ENCODE measurements around the gene CYSRT1.
"Not testable (repeated sequence)": the region's sequence is repeated elsewhere in the genome, so short reads cannot be mapped to it uniquely, and the experiment has no call there.

The CYSRT1 gene

DNA sequence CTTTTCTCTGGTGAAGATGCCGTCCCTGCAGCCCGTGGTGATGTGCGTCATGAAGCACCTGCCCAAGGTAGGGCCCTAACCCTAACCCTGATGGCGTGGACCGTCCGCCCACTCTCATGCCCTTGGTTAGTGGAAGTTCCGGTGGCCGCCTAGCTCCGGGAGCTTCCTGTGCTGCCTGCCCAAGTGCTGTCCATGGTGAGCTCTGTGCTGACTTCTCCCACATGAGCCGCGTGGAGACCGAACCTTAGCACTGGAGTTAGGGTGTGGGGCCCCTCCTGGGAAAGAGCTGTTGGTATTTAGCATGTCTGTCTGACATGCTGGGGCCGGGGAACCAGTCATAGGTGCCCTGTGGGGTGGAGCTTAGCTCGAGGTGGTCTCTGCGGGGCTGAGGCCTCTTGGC, 31.4 kb downstream of the CYSRT1 start:
- CTCF ChIA-PET = interaction anchor here (0.8 to 1.1 kb wide), 2 partner anchors 16 to 227 kb away, joined by 3 read pairs; no protein-coding TSS in a partner anchor
- DNase-seq (ENCODE audit: extremely low spot score) = no peak
- TF ChIP-seq ARNT (IDR thresholded peaks at IDR 0.05) = no peak
- TF ChIP-seq, protein P1, sequence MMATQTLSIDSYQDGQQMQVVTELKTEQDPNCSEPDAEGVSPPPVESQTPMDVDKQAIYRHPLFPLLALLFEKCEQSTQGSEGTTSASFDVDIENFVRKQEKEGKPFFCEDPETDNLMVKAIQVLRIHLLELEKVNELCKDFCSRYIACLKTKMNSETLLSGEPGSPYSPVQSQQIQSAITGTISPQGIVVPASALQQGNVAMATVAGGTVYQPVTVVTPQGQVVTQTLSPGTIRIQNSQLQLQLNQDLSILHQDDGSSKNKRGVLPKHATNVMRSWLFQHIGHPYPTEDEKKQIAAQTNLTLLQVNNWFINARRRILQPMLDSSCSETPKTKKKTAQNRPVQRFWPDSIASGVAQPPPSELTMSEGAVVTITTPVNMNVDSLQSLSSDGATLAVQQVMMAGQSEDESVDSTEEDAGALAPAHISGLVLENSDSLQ (IDR thresholded peaks at IDR 0.05) = no peak
- no peak for TF ChIP-seq SUZ12 (IDR thresholded peaks at IDR 0.05)
- POLR2A ChIA-PET = interaction anchor here (0.7 to 8.8 kb wide), 5 partner anchors 14 to 167 kb away, joined by 3 to 90 read pairs (median 4); partner anchors contain the start of genes NOXA1 and TUBB4B

- CTCF ChIA-PET = interaction anchor here (0.8 to 1.1 kb wide), 2 partner anchors 17 to 227 kb away, joined by 3 read pairs; no protein-coding TSS in a partner anchor
Observed at GRCh38 chr9:137256856-137257255, 31.9 kb downstream of the CYSRT1 start.

DNA sequence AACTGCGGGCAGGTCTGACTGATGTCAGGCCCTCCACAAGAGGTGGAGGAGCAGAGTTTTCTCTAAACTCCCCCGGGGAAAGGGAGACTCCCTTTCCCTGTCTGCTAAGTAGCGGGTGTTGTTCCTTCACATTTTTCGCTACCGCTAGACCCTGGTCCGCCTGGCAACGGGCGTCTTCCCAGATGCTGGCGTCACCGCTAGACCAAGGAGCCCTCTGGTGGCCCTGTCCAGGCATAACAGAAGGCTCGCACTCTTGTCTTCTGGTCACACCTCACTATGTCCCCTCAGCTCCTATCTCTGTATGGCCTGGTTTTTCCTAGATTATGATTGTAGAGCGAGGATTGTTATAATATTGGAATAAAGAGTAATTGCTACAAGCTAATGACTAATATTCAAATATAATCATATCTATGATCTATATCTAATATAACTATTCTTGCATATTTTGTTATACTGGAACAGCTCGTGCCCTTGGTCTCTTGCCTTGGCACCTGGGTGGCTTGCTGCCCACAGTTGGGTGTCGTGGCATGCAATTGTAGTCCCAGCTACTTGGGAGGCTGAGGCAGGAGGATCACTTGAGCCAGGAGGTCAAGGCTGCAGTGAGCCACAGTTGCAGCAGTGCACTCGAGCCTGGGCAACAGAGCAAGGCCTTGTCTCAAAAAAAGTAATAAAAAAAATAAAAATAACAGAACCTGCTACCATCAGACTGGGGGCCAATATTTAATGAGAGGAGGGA, 37.4 kb downstream of the CYSRT1 start:
- CTCF ChIA-PET = interaction anchor here (0.6 to 1.0 kb wide), 2 partner anchors 11 to 23 kb away, joined by 3 read pairs; partner anchors contain the start of gene STPG3
- POLR2A ChIA-PET = interaction anchor here (1.4 kb wide), 1 partner anchor 22 kb away, joined by 11 read pairs; the partner anchor contains the start of gene TUBB4B
- DNase-seq (ENCODE audit: extremely low spot score) = not testable (repeated sequence)

More at GRCh38 chr9:137256856-137257255, 31.9 kb downstream of the CYSRT1 start:
- no peak for TF ChIP-seq ZNF384 (IDR thresholded peaks at IDR 0.05)
- TF ChIP-seq CTBP1 (IDR thresholded peaks at IDR 0.05; ENCODE audit: borderline replicate concordance) = no peak
- no peak for TF ChIP-seq HDGF (IDR thresholded peaks at IDR 0.05; ENCODE audit: borderline replicate concordance)
- TF ChIP-seq NFRKB (IDR thresholded peaks at IDR 0.05) = no peak
- TF ChIP-seq LEF1 (IDR thresholded peaks at IDR 0.05; ENCODE audit: borderline replicate concordance) = no peak
- no peak for TF ChIP-seq TARDBP (IDR thresholded peaks at IDR 0.05)
- POLR2A ChIA-PET = interaction anchor here (1.1 to 8.8 kb wide), 3 partner anchors 15 to 27 kb away, joined by 4 to 90 read pairs (median 4); partner anchors contain the start of gene TUBB4B
- DNase-seq (ENCODE audit: extremely low spot score) = no peak

- no peak for TF ChIP-seq ARNT (IDR thresholded peaks at IDR 0.05)
- no peak for TF ChIP-seq ELF4 (IDR thresholded peaks at IDR 0.05)
- no peak for TF ChIP-seq FOXM1 (IDR thresholded peaks at IDR 0.05; ENCODE audit: borderline replicate concordance)
- TF ChIP-seq NFRKB (IDR thresholded peaks at IDR 0.05) = no peak
- TF ChIP-seq SP1 (IDR thresholded peaks at IDR 0.05) = no peak
- no peak for TF ChIP-seq SUZ12 (IDR thresholded peaks at IDR 0.05)
- TF ChIP-seq FOXK2 (IDR thresholded peaks at IDR 0.05) = no peak
- TF ChIP-seq TARDBP (IDR thresholded peaks at IDR 0.05) = no peak
- TF ChIP-seq L3MBTL2 (conservative IDR thresholded peaks at IDR 0.05) = no peak
- no peak for DNase-seq (ENCODE audit: extremely low spot score)
- ChIA-PET CTCF (interaction anchor here (1.0 kb wide), 1 partner anchor 24 kb away, joined by 3 read pairs; no protein-coding TSS in a partner anchor), POLR2A (no interaction called here)
Observed at GRCh38 chr9:137262909-137263285, 37.9 kb downstream of the CYSRT1 start.

- POLR2A ChIA-PET = no interaction called here
- TF ChIP-seq ARNT (IDR thresholded peaks at IDR 0.05) = no peak
- TF ChIP-seq NFRKB (IDR thresholded peaks at IDR 0.05) = no peak
- no peak for TF ChIP-seq SUZ12 (IDR thresholded peaks at IDR 0.05)
- TF ChIP-seq ELF4 (IDR thresholded peaks at IDR 0.05) = no peak
- TF ChIP-seq L3MBTL2 (conservative IDR thresholded peaks at IDR 0.05) = no peak
- CTCF ChIA-PET = interaction anchor here (1.0 kb wide), 1 partner anchor 25 kb away, joined by 3 read pairs; no protein-coding TSS in a partner anchor
- no peak for DNase-seq (ENCODE audit: extremely low spot score)
Observed at GRCh38 chr9:137263506-137263905, 38.5 kb downstream of the CYSRT1 start.

DNA sequence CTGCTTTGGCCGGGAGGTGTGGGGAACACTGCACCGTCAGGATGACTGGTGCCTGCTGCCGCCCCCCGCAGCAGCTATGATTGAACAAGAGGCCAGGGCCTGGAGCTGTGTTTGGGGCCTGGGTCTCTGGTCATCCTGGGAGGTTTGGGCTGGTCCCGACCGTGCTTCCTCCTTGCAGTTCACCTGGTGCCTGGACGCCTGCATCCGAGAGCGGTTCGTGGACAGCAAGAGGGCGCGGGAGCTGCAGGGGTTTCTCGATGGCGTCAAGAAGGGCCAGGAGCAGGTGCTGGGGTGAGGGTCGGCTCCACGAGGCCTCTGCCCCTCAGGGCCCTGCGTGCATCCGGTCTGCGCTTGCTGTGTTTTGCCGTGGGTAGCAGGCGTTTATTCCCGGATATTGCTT, 39.1 kb downstream of the CYSRT1 start:
- ChIA-PET CTCF (no interaction called here), POLR2A (interaction anchor here (0.7 to 1.0 kb wide), 2 partner anchors 19 to 23 kb away, joined by 3 to 4 read pairs; partner anchors contain the start of gene TUBB4B)
- no peak for DNase-seq (ENCODE audit: extremely low spot score)
- TF ChIP-seq CTBP1 (IDR thresholded peaks at IDR 0.05; ENCODE audit: borderline replicate concordance) (no peak), NFRKB (IDR thresholded peaks at IDR 0.05) (no peak), SUZ12 (IDR thresholded peaks at IDR 0.05) (no peak), FOXK2 (IDR thresholded peaks at IDR 0.05) (no peak), FOXM1 (IDR thresholded peaks at IDR 0.05; ENCODE audit: borderline replicate concordance) (no peak), ARNT (IDR thresholded peaks at IDR 0.05) (no peak), LEF1 (IDR thresholded peaks at IDR 0.05; ENCODE audit: borderline replicate concordance) (no peak), FOXA1 (IDR thresholded peaks at IDR 0.05) (no peak), TARDBP (IDR thresholded peaks at IDR 0.05) (no peak), ZNF384 (IDR thresholded peaks at IDR 0.05) (no peak), BHLHE40 (IDR thresholded peaks at IDR 0.05; ENCODE audit: borderline replicate concordance) (no peak), ELF4 (IDR thresholded peaks at IDR 0.05) (no peak), SP1 (IDR thresholded peaks at IDR 0.05) (no peak), HDGF (IDR thresholded peaks at IDR 0.05; ENCODE audit: borderline replicate concordance) (no peak), L3MBTL2 (conservative IDR thresholded peaks at IDR 0.05) (no peak)
- TF ChIP-seq, protein P1 (IDR thresholded peaks at IDR 0.05) = no peak

GRCh38 chr9:137265496-137266161, 40.7 kb downstream of the CYSRT1 start:
- no peak for TF ChIP-seq ELF4 (IDR thresholded peaks at IDR 0.05)
- TF ChIP-seq FOXK2 (IDR thresholded peaks at IDR 0.05) = no peak
- DNase-seq (ENCODE audit: extremely low spot score) = no peak
- ChIA-PET CTCF (no interaction called here), POLR2A (interaction anchor here (0.9 kb wide), 1 partner anchor 25 kb away, joined by 4 read pairs; the partner anchor contains the start of gene TUBB4B)

All from HEK293T (cell line).